ENCODE results near the gene ITGB3.

GRCh38 chr17:47210105-47210504 is 43.5 kb upstream of the ITGB3 start:
- TF ChIP-seq POLR2A (IDR thresholded peaks at IDR 0.05) (no peak), POLR2AphosphoS5 (IDR thresholded peaks at IDR 0.05) (no peak)
